Transverse colon (tissue), 4 donors: ENCODE results near the gene PPFIA3.

Source experiments
- EP300 ChIP-seq: sonication (generic); formaldehyde crosslinking; IDR thresholded peaks from one replicate; pipeline ENCODE4 v1.6.1; 2017; ENCODE audit warnings: antibody characterized with exemption, low read depth
- POLR2A ChIP-seq: fragments of 450-650 bp; IDR thresholded peaks from one replicate; pipeline ENCODE4 v1.6.1; 2016; ENCODE audit warnings: antibody characterized with exemption, mild to moderate bottlenecking, moderate library complexity
- POLR2AphosphoS5 ChIP-seq, 3 donors: sonication (generic); formaldehyde crosslinking; IDR thresholded peaks; one replicate each; pipeline ENCODE4 v1.6.1; 2016; ENCODE audit warnings: antibody characterized with exemption in 3 of 3
- TF ChIP-seq, protein P1 (sequence below), 5 experiments: fragments of 200-600 bp in 3 of 5; fragments of 450-650 bp in 2 of 5; sonication (generic) in 3 of 5; IDR thresholded peaks; 1 replicate in 2 of 5; 2 replicates in 3 of 5; pipeline ENCODE4 v1.5.1; 2016 to 2017; ENCODE audit warnings: antibody characterized with exemption in 5 of 5, inconsistent platforms in 3 of 5, mild to moderate bottlenecking in 2 of 5, moderate library complexity in 1 of 5

DNA sequence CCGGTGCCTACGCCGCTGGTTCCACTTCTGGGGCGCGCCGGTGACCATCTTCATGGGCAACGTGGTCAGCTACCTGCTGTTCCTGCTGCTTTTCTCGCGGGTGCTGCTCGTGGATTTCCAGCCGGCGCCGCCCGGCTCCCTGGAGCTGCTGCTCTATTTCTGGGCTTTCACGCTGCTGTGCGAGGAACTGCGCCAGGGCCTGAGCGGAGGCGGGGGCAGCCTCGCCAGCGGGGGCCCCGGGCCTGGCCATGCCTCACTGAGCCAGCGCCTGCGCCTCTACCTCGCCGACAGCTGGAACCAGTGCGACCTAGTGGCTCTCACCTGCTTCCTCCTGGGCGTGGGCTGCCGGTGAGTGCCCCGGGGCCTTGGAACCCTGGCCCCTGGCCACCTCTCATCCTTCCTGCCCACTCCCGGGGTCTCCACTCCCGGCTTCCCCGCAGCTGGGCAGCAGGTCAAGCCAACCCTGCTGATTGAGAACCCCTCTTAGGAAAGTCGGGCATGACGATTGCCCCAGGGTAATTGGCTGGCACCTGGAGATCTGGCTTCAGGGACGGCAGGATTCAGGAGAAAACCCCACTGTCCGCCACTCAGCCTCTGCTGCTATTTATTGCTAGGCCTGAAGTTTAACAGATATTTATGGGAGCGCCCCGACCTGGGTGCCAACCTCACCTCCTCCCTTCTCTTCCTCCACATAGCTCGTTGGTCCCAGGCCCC is 77.3 kb downstream of the PPFIA3 start:
- TF ChIP-seq POLR2A (no peak), POLR2AphosphoS5 (IDR thresholded peaks at IDR 0.05) (peak in 2 of 3 donors; percentile 3 to 6), EP300 (no peak)
- TF ChIP-seq, protein P1, sequence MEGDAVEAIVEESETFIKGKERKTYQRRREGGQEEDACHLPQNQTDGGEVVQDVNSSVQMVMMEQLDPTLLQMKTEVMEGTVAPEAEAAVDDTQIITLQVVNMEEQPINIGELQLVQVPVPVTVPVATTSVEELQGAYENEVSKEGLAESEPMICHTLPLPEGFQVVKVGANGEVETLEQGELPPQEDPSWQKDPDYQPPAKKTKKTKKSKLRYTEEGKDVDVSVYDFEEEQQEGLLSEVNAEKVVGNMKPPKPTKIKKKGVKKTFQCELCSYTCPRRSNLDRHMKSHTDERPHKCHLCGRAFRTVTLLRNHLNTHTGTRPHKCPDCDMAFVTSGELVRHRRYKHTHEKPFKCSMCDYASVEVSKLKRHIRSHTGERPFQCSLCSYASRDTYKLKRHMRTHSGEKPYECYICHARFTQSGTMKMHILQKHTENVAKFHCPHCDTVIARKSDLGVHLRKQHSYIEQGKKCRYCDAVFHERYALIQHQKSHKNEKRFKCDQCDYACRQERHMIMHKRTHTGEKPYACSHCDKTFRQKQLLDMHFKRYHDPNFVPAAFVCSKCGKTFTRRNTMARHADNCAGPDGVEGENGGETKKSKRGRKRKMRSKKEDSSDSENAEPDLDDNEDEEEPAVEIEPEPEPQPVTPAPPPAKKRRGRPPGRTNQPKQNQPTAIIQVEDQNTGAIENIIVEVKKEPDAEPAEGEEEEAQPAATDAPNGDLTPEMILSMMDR (IDR thresholded peaks at IDR 0.05): no peak
